SKM-1 treated with dmso at 0.1 percent for 144 hours (cell line): ENCODE results near the gene CCDC158.
"Not testable (repeated sequence)": the region's sequence is repeated elsewhere in the genome, so short reads cannot be mapped to it uniquely, and the experiment has no call there.

ENCODE experiments used
- DNase-seq: peaks from one replicate; lab custom pipeline; 2025; ENCODE audit not compliant: unreplicated experiment; lab: John Stamatoyannopoulos, UW

The CCDC158 gene

DNA sequence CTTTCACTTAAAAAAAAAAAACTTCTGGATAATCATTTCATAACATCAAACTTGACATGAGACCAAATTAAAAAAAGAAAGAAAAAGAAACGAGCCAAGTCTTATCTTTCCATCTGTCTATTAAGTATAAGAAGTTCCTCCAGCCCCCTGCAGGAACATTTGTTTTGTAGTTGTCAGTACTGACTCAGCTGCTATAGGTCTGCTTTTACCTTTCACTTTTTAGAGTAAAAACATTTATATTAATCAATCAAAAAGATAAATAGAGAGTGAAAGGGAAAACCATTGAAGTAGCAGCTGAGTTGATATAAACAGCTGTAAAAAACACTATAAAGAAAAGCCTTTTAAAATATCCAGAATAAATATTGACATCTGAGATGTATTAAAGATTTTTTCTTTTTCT, 46.1 kb downstream of the CCDC158 start:
- DNase-seq = no peak

DNA sequence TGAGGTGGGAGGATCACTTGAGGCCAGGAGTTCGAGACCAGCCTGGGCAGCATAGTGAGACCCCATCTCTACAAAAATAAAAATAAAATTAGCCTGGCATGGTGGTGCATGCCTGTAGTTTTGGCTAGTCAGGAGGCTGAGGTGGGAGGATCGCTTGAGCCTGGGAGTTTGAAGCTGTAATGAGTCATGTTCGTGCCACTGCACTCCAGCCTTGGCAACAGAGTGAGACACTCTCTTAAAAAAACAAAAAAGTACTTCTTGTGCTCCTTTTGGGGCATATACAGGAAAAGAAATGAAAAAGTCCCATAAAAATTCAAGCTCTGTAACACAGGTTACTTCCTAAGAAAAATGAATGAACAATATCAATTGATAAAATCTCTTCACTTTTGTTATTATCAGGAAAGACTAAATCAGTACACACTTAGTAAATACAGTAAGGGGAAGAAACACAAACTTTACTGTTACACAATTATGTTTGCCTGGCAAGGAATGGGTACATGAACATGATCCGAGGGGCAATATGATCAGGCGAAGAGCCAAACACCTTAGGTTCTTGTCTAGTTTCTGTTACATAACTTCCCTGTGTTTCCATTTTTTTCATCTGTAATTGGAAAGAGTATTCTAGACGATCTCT, 46.9 kb downstream of the CCDC158 start:
- DNase-seq = no peak

DNA sequence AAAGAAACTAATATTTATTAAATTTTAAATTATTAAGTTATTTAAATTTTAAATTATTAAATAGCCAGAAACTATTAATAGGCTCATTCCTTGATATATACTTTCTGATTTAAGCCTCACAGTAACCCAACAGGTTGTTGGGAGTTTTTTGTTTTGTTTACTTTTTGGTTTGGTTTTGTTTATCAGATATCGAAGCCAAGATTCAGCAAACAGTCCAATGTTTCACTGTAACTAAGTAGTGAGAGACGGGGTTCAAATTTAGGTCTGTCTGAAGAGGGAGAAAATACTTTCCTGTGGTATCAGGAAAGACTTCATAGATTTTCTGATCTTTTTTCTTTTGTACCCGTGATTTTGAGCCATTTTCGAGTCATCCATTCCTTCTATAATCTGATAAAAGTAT, 54.2 kb downstream of the CCDC158 start:
- no peak for DNase-seq

DNA sequence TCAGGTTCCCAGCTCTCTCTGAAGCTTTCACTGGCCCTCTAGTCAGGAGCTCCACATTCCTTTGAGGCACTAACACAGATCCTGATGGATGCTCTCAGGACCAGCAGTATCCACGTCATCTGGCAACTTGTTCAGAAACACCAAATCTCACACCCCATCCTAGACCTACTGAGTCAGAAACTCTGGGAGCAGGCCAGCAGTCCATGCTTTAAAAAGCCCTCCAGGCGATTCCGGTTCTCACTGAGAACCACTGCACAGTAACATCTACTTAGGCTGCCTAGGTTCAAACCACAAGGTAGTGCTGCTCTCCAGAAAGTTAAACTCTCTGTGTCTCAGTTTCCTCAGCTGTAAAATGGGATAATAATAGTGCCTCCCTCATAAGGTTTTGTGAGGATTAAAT, 55.3 kb downstream of the CCDC158 start:
- DNase-seq = no peak

DNA sequence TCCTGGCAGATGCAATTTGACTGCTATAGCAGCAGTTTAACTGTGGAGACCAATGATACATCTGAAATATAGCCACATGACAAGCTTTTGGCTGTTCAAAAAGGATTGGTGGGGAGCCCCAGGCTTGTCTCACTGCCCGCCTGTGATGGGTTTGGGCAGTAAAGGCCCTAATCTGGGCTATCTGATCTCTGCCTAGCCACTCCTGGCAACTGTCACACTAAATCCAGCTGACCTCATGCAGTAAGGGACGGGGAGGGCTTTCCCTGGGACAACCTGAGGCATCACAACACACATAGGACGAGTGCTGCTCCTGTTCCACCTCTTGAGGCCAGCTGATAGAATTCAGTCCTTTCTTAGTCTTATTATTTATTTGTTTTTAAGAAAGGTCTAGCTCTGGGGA, 56.2 kb downstream of the CCDC158 start:
- DNase-seq = no peak

DNA sequence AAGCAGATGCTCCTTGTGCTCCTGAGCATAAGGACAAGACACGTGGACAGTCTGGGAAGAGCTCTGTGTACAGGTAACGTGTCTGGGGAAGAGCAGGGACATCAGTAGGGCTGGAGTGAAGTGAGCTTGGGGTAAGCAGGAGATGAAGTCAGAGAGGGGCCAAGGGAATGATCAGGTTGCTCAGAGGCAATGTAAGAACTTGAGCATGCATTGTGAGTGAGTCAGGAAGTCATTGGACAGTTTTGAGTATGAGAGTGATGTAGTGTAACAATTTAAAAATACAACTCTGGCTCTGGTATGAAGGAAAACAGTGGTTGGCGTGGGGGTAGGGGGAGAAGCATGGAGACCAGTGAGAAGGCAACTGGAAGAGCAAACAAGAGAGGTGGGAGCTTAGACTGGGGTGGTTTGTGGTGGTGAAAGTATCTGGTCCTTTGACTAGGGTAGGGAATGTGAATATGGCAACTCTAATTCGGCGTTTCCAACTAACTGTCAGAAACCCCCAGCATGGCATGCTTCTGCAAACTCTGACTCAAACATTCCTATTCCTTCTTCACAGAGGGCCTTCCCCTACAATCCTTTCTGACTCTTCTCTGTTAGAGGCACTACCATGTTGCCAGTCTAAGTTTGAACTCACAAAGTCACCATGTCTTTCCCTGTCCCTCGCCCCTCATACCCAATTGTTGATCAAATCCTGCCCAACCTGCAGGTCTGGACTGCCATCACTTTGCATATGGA, 57.2 kb downstream of the CCDC158 start:
- DNase-seq = no peak

DNA sequence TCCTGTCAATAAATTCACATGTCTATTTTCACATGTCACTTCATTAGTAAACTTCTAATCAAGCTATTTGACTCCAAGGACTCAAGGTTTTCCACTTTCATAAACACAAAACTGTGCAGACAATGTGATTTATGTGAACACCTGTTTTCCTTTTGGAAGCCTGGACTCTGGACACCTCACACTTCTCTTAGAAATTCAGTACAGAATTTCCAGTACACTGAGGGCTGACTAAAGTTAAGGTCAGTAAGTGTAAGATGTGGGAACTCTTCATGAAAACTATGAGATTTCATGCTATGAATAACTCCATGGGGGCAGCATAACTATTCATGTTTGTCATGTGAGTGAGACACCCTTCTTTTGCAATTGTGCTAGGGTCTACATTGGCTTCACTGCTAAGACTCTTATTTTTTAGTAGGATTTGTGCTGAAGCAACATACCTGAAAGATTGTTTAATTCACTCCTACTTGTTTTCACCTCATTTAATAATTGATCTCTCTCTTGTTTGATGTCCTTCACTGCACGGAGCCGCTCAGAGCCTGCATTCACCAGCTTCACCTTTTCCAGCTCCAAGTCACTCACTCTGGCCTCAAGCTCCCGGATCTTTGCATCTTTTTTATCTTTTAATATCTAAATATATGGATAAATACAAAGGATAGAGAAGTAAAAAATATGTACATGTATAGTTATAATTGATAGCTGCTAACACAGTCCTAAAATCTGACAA, 59.1 kb downstream of the CCDC158 start:
- DNase-seq = no peak

DNA sequence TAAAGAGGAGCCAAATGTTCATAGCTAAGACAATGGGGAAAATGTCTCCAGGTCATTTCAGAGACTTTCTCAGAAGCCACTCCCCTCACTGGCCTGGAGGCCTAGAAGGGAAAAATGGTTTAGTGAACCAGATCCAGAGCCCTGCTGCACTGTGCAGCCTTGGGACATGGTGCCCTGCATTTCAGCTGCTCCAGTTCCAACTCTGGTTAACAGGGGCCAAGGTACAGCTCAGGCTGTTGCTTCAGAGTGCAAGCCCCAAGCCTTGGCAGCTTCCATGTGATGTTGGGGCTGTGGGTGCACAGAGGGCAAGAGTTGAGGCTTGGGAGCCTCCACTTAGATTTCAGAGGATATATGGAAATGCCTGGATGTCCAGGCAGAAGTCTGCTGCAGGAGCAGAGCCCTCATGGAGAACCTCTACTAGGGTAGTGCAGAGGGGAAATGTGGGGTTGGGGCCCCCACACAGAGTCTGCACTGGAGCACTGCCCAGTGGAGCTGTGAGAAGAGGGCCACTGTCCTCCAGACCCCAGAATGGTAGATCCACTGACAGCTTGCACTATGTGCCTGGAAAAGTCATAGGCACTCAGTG, 61.0 kb downstream of the CCDC158 start:
- not testable (repeated sequence) for DNase-seq

DNA sequence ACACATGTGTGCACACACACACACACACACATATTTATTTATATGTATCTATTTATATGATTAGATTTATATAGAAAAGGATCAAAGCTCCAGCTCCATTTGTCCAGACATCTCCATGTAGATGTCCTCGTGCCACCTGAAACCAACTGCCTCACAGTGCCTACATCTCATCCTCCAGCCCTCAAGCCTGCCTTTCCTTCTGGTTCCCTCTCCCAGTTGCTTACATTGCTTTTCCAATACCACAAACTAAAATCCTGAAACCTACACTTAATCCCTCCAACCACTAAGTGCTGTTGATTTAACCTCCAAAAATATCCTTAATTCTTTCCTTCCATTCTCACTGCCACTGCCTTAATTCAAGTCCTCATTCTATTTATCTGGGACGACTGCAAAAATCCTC, 63.0 kb downstream of the CCDC158 start:
- DNase-seq = no peak

DNA sequence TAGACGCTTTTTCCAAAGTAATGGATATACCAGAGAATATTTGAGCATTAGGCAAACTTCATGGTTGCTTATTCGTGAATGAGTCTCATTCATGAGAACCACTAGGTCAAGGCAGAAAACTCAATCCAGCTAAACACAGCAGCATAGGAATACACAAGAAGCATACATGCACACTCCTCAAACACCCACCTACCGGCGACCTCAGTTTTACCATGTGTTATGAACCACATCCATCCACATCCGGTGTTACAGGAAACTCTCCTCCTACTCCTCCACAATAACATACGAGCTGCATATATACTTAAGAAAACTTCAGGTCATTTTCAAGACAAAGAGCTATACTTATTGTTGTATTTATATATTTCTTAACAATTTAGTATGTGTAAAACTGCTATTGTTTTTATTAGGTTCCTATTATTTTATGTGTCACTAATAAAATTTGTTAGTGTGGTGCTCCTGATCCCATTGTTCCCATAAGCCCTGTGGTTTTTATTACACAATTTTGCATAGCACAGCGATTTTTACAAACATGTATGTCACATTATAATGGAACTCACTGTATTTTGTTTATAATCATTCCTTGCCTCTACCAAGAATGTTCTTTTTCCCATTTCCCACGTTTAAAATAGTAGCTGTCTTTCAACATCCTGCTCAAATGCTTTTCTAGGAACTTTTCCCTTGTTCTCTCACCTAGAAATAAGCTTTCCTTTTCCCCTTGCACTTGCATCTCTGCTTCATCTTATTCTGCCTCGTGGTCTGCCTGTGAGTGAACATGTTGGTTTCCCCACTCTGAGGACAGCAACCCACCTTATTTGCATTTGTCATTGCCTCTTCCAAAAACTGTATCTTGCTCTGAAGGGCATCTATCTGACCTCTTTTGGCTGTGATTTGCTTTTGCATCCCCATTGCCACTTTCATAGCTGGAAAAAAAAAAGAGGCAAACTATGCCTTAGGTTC, 66.1 kb downstream of the CCDC158 start:
- DNase-seq = no peak

DNA sequence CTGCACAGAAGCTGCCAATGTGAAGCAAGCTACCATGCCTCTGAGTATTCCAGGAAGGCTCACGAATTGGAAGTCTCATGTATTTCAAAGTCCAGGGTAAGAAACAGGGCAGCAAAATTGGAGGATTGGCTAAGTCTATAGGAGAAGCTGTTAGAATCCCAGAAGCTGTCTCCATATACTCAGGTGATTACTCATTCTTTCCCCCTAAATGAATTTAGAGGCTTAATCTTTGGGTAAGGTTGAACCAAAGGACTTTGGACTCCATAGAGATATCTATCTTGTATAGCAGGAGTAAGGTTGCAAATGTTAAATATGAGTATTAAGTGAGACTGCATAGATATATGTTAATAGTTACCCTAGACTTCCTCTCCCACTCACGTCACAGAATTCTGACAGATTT, 78.1 kb downstream of the CCDC158 start:
- no peak for DNase-seq

DNA sequence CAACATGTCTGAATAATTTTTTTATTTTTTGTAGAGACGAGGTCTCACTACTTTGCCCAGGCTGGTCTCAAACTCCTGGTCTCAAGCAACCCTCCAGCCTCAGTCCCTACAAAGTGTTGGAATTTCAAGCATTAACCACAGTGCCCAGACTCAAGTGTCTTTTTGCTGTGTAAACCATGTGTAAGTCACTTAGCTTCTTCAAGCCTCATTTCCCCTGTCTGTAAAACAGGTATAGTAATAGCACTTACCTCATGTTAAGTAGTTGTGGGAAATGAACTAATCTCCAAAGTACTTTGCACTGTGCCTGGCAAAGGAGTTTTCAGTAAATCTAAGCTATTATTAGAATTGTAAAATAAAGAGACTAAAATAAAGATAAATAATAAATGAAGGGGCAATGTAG, 78.8 kb downstream of the CCDC158 start:
- no peak for DNase-seq

DNA sequence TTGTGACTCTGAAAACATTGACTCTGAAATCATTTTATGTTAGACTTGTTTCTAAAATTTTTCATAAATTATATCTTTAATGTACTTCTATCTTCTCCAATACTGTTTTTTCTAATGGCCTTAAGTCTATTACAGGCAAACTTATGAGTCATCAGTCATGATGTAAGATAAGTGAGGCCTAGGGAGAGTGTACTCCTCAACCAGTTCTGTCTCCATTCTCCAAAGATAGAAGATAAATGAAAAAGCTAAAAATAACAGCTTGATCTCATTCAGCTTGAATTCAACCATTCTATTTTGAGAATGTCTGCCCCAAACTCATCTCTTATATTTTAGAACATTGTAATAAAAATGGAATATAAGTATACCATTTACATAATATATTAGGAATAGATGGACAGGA, 79.9 kb downstream of the CCDC158 start:
- DNase-seq = peak; percentile 22

DNA sequence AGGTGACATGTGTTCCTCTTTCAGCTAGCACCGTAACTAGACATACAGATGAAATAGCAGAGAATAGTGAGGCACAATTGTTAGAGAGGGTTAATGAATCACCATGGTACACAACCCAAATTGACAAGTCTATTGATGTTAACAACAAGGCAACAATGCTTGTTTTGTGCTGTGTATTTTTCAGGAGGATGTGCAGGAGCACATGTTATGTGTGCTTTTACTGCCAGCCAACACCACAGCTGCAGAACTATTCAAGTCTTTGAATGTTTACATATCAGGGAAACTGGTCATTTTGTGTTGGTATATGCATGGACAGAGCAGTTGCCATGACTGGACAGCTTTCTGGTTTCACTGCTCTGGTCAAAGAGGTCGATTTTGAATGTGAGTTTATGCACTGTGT, 81.6 kb downstream of the CCDC158 start:
- DNase-seq = no peak

DNA sequence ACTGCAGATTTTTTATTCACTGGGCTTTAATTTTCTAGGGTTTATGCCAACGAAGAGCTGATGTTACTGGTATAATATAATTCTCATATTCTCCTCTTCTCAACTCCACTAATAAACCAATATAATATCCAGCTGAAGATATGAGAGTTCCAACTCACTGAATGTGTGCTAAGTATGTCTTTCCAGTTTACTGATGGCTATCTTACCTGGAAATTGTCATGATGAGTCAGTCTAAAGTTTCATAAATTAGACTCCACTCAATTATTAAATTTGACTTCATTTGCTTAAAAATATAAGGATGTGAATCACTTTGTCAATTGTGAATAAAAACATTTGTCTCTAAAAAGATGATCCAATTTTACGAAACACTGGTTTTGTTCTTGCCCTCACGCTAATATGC, 86.1 kb downstream of the CCDC158 start:
- no peak for DNase-seq

DNA sequence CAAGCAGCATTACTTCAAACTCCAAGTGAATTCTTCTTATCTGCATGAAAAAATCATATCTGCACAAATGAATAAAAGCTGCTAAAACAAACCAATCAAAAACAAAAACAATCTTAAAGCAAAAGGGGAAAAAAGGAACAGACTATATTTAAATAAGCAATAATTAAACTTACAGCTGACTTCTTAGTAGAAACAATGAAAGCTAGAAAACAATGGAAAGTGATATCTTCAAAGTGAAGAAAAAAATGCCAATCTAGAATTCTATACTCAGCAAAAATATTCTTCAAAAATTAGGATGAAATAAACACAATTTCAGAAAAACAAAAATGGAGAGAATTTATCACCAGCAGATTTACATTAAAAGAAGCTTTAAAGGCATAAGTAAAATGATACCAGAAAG, 94.4 kb downstream of the CCDC158 start:
- peak; percentile 24 for DNase-seq

DNA sequence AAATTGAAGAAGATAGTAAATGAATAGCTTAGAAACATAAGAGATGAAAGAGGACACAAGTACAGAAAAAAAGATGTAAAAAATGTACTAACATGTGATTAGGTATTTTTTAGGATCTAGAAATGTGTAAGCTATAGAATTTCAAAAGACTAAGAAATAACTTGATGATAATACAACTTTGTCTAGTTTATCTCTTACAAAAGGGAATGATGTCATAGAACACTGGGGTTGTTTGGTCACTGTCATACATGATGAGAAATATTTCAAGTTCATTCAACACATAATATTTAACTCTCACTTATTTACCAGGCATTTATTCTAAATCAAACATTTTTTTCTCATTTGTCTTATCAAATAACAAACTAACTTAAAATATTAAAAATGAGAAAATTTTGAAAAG, 95.9 kb downstream of the CCDC158 start:
- no peak for DNase-seq

DNA sequence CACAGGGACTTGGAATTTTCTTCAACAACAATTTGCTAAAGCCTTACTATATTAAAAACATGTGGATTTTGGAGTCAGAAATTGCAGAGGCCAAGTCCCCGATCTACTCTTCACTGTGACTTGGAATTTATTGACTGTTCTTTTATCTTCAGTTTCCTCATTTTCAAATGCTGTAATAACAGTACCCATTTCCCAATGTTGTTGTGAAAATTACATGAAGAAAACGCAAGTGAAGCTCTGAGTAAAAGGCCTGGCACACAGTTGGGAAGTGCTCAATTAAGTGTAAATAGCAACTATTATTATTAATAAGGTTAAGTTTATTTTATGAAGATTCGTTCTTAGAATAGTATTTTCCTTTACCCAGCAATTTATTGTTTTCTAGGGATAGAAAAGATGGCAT, 98.7 kb downstream of the CCDC158 start:
- DNase-seq = peak; percentile 18

DNA sequence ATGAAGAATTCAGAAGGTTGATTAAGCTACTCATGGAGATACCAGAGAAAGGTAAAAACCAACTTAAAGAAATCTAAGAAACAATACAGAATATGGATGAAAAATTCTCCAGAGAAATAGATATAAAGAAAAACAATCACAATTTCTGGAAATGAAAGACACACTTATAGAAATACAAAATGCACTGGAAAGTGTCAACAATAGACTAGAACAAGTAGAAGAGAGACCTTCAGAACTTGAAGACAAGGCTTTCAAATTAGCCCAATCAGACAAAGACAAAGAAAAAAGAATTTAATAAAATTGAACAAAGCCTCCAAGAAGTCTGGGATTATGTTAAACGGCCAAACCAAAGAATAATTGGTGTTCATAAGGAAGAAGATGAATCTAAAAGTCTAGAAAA, 104.8 kb downstream of the CCDC158 start:
- DNase-seq = no peak

DNA sequence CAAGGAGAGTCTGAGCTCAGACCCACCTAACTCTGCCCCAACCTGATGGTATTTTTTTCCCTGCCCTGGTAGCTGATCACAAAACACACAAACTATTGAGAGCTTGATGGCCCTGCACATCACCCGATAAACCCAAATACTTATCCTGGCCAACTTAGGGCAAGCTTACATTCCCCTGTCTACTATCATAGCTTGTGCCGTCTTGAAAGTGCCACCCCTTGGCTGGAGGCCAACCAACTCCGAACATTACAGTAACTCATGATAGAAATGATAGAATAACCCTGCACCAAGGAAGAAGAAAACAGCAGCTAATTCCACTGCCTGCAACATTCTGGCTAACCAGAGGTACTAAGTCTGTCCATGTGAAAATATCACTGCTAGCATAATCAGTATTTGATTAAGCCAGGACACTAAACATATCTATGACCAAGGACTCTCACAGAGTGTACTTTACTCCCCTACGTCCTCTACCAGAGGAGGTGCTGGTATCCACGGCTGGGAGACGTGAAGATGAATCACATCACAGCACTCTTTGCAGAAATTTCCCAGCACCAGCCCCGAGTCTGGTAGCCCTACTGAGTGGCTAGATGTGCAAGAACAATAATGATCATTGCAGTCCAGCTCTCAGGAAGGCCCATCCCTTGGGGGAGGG, 105.5 kb downstream of the CCDC158 start:
- no peak for DNase-seq
